Renal cortex interstitium (tissue), 11 donors: ENCODE data around the gene CNBP. TPM values are rescaled to one million over a fixed set of nuclear protein-coding genes. Genes with fewer than 3 reads are reported as not detected.

ENCODE experiments used
- DNase-seq, 11 donors: peaks; one replicate each; pipeline ENCODE4 v3.0.0-alpha.2; 2013; ENCODE audit warnings: low read depth in 9 of 11, low spot score in 4 of 11; ENCODE audit errors: extremely low read depth in 1 of 11
- polyA plus RNA-seq, 3 donors: library from polyadenylated mRNA; unstranded; fragments of 120-200 nt; gene quantifications; one replicate each; pipeline ENCODE4 v1.2.1, GENCODE V29; 2013; ENCODE audit not compliant: insufficient read length in 3 of 3

Gene CNBP
- polyA plus RNA-seq, 3 donors, result 362 to 446 (median 401) TPM

- DNase-seq, result peak; percentile 78 to 91 (median 87)
Measured at GRCh38 chr3:129121792-129122411, 61.8 kb downstream of the CNBP start, which contains the start of gene RAB43. Gene RAB43, minus strand, starts transcription at chr3:129121804. Its CDS starts 315 bp downstream, at chr3:129121489.

- no peak for DNase-seq
Measured at GRCh38 chr3:129121016-129121791, 62.5 kb downstream of the CNBP start.

- DNase-seq, result peak; percentile 73 to 91 (median 82)
Measured at GRCh38 chr3:129120254-129121004, 63.3 kb downstream of the CNBP start.

- no peak for DNase-seq
Measured at GRCh38 chr3:129119365-129120100, 64.2 kb downstream of the CNBP start.

DNA sequence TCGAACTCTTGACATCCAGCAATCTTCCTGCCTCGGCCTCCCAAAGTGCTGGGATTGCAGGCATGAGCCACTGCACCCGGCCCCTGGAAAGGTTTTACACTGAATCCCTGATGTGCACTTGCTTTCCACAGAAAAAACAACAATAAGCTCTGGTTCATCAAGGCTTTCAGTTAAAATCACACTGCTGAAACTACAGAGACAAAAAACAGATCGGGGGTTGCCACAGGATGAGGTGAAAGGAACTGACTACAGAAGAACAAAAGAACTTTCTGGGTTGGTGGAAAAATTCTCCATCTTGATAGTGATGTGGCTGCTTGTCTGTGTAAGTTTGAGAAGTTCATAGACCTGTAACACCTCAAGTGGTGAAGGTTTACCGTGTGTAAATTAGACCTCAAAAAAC, 65.0 kb downstream of the CNBP start:
- DNase-seq, result no peak

Other genes with a start within 250 kb of the CNBP start
- 1 to 10 TPM in 2 of 3 donors, under 1 TPM in 1; 0.95 to 1.9 (median 1.6) TPM for gene CFAP92, start 189.8 kb downstream of the CNBP start, polyA plus RNA-seq
- 1 to 10 TPM; 1.5 to 3.3 (median 2.7) TPM for gene EFCC1, start 182.6 kb downstream of the CNBP start, polyA plus RNA-seq
- 1 to 10 TPM; 1.3 to 2.1 (median 1.4) TPM for gene GP9, start 123.1 kb downstream of the CNBP start, polyA plus RNA-seq
- gene RAB43, start 62.1 kb downstream of the CNBP start, polyA plus RNA-seq, result 1 to 10 TPM; 4.6 to 8.1 (median 6.1) TPM
- gene ISY1, start 22.8 kb downstream of the CNBP start, polyA plus RNA-seq, result 10 to 100 TPM; 44.4 to 60.9 (median 49.6) TPM
- gene COPG1, start 65.7 kb upstream of the CNBP start, polyA plus RNA-seq, result 100 to 1,000 TPM; 161 to 170 (median 167) TPM
- gene HMCES, start 95.0 kb upstream of the CNBP start, polyA plus RNA-seq, result 10 to 100 TPM; 47.0 to 56.5 (median 55.9) TPM
- 1 to 10 TPM; 3.6 to 7.2 (median 3.7) TPM for gene EFCAB12, start 244.7 kb upstream of the CNBP start, polyA plus RNA-seq